ENCODE results near the gene NCAM2.

The NCAM2 gene

GRCh38 chr21:21174676-21175075 is 176.5 kb downstream of the NCAM2 start:
- TF ChIP-seq, protein P1, sequence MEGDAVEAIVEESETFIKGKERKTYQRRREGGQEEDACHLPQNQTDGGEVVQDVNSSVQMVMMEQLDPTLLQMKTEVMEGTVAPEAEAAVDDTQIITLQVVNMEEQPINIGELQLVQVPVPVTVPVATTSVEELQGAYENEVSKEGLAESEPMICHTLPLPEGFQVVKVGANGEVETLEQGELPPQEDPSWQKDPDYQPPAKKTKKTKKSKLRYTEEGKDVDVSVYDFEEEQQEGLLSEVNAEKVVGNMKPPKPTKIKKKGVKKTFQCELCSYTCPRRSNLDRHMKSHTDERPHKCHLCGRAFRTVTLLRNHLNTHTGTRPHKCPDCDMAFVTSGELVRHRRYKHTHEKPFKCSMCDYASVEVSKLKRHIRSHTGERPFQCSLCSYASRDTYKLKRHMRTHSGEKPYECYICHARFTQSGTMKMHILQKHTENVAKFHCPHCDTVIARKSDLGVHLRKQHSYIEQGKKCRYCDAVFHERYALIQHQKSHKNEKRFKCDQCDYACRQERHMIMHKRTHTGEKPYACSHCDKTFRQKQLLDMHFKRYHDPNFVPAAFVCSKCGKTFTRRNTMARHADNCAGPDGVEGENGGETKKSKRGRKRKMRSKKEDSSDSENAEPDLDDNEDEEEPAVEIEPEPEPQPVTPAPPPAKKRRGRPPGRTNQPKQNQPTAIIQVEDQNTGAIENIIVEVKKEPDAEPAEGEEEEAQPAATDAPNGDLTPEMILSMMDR (IDR thresholded peaks at IDR 0.05; ENCODE audit: control insufficient read depth, extremely low read depth, insufficient read depth), result no peak
- H3K4me3 ChIP-seq (ENCODE audit: low read depth, low read length), result no peak overlapping the region
- no peak for DNase-seq (ENCODE audit: low read depth)

- TF ChIP-seq, protein P1 (IDR thresholded peaks at IDR 0.05; ENCODE audit: control insufficient read depth, extremely low read depth, insufficient read depth), result no peak
- DNase-seq (ENCODE audit: low read depth), result no peak
- H3K4me3 ChIP-seq (ENCODE audit: low read depth, low read length), result no peak overlapping the region
Measured at GRCh38 chr21:21175798-21176334, 177.7 kb downstream of the NCAM2 start.

DNA sequence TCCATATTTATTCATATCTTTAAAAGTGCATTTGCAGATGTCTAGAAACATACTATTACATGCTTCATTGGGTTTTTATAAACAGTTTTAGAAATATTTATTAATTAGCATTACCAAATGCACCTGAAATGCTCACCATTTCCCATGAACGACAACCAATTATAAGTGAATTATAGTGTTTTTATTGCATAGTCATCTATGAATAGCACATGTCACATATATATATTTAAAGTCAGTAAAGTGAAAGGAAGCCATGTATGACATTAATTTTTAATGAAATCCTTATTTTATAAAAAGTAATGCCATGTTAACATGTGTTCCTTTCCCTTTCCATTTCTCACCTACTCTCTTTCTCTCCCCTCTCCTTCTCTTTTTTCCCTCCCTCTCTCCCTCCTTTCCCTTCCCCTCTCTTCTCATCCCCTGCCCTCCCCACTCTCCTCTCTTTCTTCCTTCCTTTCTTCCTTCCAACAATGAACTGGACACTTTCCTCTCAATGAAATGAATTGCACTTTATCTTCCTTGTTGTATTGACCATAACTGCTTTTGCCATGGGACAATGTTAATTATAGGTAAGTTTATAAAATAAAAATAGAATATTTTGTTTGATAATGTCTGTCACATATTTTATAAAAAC is 179.3 kb downstream of the NCAM2 start:
- H3K4me3 ChIP-seq (ENCODE audit: low read depth, low read length), result no peak overlapping the region
- no peak for DNase-seq (ENCODE audit: low read depth)
- TF ChIP-seq, protein P1 (IDR thresholded peaks at IDR 0.05; ENCODE audit: control insufficient read depth, extremely low read depth, insufficient read depth), result no peak

- DNase-seq (ENCODE audit: low read depth), result peak; percentile 83
- no peak overlapping the region for H3K4me3 ChIP-seq (ENCODE audit: low read depth, low read length)
- TF ChIP-seq, protein P1 (IDR thresholded peaks at IDR 0.05; ENCODE audit: control insufficient read depth, extremely low read depth, insufficient read depth), result no peak
Measured at GRCh38 chr21:21179619-21180298, 181.6 kb downstream of the NCAM2 start.

DNA sequence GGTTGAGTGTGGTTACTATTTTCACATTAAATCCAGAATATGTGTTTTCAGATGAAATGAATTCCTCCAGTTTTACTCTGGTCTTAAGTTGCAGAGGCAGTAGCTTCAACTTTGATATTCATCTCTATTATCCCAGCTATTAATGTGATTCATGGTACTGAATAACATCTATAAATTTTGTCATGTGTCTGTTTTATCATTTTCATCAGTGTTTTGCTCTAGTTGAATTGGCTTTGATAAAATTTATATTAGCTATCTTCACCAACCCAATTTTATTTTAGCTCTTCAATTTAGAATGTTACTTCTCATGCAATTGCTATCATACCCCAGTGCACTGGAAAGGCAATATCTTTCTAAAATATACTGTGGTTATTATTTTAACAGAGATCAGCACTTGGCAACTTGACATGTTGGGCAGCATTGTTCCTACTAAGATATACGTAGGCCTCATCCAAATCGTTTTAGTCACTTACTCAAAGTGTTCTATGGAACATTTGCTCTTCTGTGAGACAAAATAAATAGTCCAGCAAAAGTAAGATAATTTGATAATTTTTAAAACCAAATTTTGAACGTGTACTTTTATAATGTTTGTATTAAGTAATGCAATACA is 184.3 kb downstream of the NCAM2 start:
- DNase-seq (ENCODE audit: low read depth), result peak; percentile 41
- TF ChIP-seq, protein P1 (IDR thresholded peaks at IDR 0.05; ENCODE audit: control insufficient read depth, extremely low read depth, insufficient read depth), result no peak
- no peak overlapping the region for H3K4me3 ChIP-seq (ENCODE audit: low read depth, low read length)

GRCh38 chr21:21183092-21183491 is 184.9 kb downstream of the NCAM2 start:
- no peak for DNase-seq (ENCODE audit: low read depth)
- TF ChIP-seq, protein P1 (IDR thresholded peaks at IDR 0.05; ENCODE audit: control insufficient read depth, extremely low read depth, insufficient read depth), result no peak
- no peak overlapping the region for H3K4me3 ChIP-seq (ENCODE audit: low read depth, low read length)

Measured in LNCaP clone FGC (cell line).